Mesothelial cell of epicardium (in vitro differentiated cells): ENCODE data around the gene CPT1B. TPM values are rescaled to one million over a fixed set of nuclear protein-coding genes. Genes with fewer than 3 reads are reported as not detected.

ENCODE experiments used
- DNase-seq, 2 experiments: peaks; one replicate each; pipeline ENCODE4 v3.0.0; 2021; ENCODE audit warnings: low spot score in 2 of 2; ENCODE audit not compliant: unreplicated experiment in 2 of 2
- H3K27ac Mint-ChIP-seq: 2 replicates; pipeline ENCODE4 v1.8.0; 2021; ENCODE audit warnings: mixed read lengths
- H3K27me3 Mint-ChIP-seq: 2 replicates; pipeline ENCODE4 v1.8.0; 2021; ENCODE audit warnings: low read depth, mixed read lengths
- H3K36me3 Mint-ChIP-seq: 2 replicates; pipeline ENCODE4 v1.8.0; 2021; ENCODE audit warnings: mixed read lengths
- H3K4me1 Mint-ChIP-seq: 2 replicates; pipeline ENCODE4 v1.8.0; 2021; ENCODE audit warnings: mixed read lengths
- H3K4me3 Mint-ChIP-seq: 2 replicates; pipeline ENCODE4 v1.8.0; 2021; ENCODE audit warnings: mild to moderate bottlenecking, moderate library complexity, mixed read lengths
- H3K9me3 Mint-ChIP-seq: 2 replicates; pipeline ENCODE4 v1.8.0; 2021; ENCODE audit warnings: mixed read lengths
- CTCF ChIP-seq: fragments of 200-600 bp; sonication (generic); IDR thresholded peaks from one replicate; pipeline ENCODE4 v1.5.0; 2021; ENCODE audit warnings: antibody characterized with exemption; ENCODE audit not compliant: unreplicated experiment
- total RNA-seq: library from RNA; stranded (reverse); gene quantifications from 3 replicates; pipeline ENCODE4 v1.2.1, GENCODE V29; 2021

CPT1B gene
- total RNA-seq, 1 donor from 2014 or later, result 109 TPM

- no peaks in the 10 kb centered on the region for H3K36me3 Mint-ChIP-seq
- no peaks in the 10 kb centered on the region for H3K4me1 Mint-ChIP-seq
- TF ChIP-seq CTCF, result no peak
- no peak overlapping the region for H3K4me3 Mint-ChIP-seq
- peaks cover 71% of the 10 kb centered on the region for H3K27me3 Mint-ChIP-seq
- no peaks in the 10 kb centered on the region for H3K9me3 Mint-ChIP-seq
- DNase-seq, result no peak
- no peak overlapping the region for H3K27ac Mint-ChIP-seq
Measured at GRCh38 chr22:50607659-50608020, 29.4 kb upstream of the CPT1B start.

- H3K27ac Mint-ChIP-seq, result no peak overlapping the region
Measured at GRCh38 chr22:50606946-50607658, 28.9 kb upstream of the CPT1B start.

GRCh38 chr22:50606165-50606945, 28.1 kb upstream of the CPT1B start:
- no peaks in the 10 kb centered on the region for H3K9me3 Mint-ChIP-seq
- peaks cover 71% of the 10 kb centered on the region for H3K27me3 Mint-ChIP-seq
- no peaks in the 10 kb centered on the region for H3K36me3 Mint-ChIP-seq
- no peak overlapping the region for H3K27ac Mint-ChIP-seq
- no peak overlapping the region for H3K4me3 Mint-ChIP-seq
- H3K4me1 Mint-ChIP-seq, result peaks cover 2% of the 10 kb centered on the region
- TF ChIP-seq CTCF, result no peak
- no peak for DNase-seq

More at GRCh38 chr22:50606946-50607658, 28.9 kb upstream of the CPT1B start:
- DNase-seq, result no peak
- Mint-ChIP-seq H3K36me3 (no peaks in the 10 kb centered on the region), H3K27me3 (peaks cover 71% of the 10 kb centered on the region), H3K4me3 (no peak overlapping the region), H3K9me3 (no peaks in the 10 kb centered on the region), H3K4me1 (no peaks in the 10 kb centered on the region)
- no peak for TF ChIP-seq CTCF

GRCh38 chr22:50605613-50606074, 27.4 kb upstream of the CPT1B start:
- no peak for TF ChIP-seq CTCF
- no peak overlapping the region for H3K4me3 Mint-ChIP-seq
- H3K36me3 Mint-ChIP-seq, result no peaks in the 10 kb centered on the region
- H3K27me3 Mint-ChIP-seq, result peaks cover 67% of the 10 kb centered on the region
- peaks cover 2% of the 10 kb centered on the region for H3K4me1 Mint-ChIP-seq
- H3K9me3 Mint-ChIP-seq, result no peaks in the 10 kb centered on the region
- DNase-seq, result no peak
- no peak overlapping the region for H3K27ac Mint-ChIP-seq

- H3K27ac Mint-ChIP-seq, result no peak overlapping the region
- TF ChIP-seq CTCF, result no peak
- no peaks in the 10 kb centered on the region for H3K36me3 Mint-ChIP-seq
- H3K27me3 Mint-ChIP-seq, result peaks cover 62% of the 10 kb centered on the region
- H3K9me3 Mint-ChIP-seq, result no peaks in the 10 kb centered on the region
- peaks cover 2% of the 10 kb centered on the region for H3K4me1 Mint-ChIP-seq
- H3K4me3 Mint-ChIP-seq, result no peak overlapping the region
- DNase-seq, result no peak
Measured at GRCh38 chr22:50605002-50605612, 26.9 kb upstream of the CPT1B start.
